Embryonic facial prominence (tissue), 1 donor: ENCODE data around the gene OR5T2.
"Not testable (repeated sequence)": the region's sequence is repeated elsewhere in the genome, so short reads cannot be mapped to it uniquely, and the experiment has no call there.

ENCODE experiments used
- DNase-seq: peaks from one replicate; pipeline ENCODE4 v3.0.0-alpha.2; 2016; ENCODE audit errors: extremely low spot score

The OR5T2 gene

GRCh38 chr11:56234155-56234554, at the start of gene OR5T2:
TSS of gene OR5T2 (minus strand) at chr11:56234255. CDS start at chr11:56233062, 1,193 bp downstream.
- no peak for DNase-seq

GRCh38 chr11:56273854-56274253, 39.8 kb upstream of the OR5T2 start, which contains the start of gene OR5T1:
TSS of gene OR5T1 (plus strand) at chr11:56274154. CDS start at chr11:56275639, 1,485 bp downstream.
- DNase-seq = no peak

GRCh38 chr11:56271092-56271491, 37.0 kb upstream of the OR5T2 start:
- no peak for DNase-seq

DNA sequence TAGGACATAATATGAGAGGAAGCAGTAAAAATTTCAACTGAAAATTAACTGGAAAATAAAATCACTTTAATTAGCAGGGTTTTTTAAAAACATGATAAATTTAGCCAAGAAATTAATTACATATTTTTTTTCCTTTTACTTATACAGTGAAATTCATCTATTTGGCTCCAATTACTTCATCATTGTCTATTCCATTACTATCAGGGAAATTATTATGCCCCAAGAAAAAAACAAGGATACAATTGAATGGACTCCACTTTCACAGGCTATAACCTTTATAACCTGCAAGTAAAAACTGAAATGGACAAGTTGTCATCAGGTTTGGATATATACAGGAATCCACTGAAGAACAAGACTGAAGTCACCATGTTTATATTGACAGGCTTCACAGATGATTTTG, 17.9 kb upstream of the OR5T2 start, which contains the start of gene OR5T3:
Gene OR5T3 (plus strand): TSS at position 301 of the 400 bp plus-strand sequence. CDS start 0 bp downstream, at position 301.
- no peak for DNase-seq

DNA sequence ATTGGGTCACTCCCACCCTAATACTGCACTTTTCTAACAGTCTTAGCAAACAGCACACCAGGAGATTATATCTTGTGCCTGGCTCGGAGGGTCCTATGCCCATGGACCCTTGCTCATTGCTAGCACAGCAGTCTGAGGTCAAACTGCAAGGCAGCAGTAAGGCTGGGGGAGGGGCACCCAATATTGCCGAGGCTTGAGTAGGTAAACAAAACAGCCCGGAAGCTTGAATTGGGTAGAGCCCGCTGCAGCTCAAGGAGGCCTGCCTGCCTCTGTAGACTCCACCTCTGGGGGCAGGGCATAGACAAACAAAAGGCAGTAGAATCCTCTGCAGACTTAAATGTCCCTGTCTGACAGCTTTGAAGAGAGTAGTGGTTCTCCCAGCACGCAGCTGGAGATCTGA, 14.3 kb downstream of the OR5T2 start:
- DNase-seq = not testable (repeated sequence)

DNA sequence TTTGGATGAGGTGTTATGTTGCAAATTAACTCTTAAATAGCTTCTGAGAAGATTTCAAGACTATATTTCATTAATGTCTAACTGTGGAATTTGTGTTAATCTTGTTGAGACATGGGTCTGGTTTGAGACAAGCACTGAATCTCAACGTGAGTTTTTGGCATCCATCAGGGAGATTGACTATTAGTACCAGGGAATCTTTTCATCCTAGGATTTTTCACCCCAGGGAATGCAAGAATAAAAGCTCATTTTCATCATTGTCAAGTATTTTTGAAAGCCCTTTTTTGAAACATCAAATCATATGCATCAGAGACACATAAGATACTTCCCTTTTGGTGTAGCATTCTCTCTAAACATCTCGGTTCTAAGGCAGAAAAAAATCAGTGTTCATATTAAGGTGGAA, 19.5 kb downstream of the OR5T2 start:
- DNase-seq = no peak

GRCh38 chr11:56207790-56208189, 26.3 kb downstream of the OR5T2 start:
- DNase-seq = no peak

DNA sequence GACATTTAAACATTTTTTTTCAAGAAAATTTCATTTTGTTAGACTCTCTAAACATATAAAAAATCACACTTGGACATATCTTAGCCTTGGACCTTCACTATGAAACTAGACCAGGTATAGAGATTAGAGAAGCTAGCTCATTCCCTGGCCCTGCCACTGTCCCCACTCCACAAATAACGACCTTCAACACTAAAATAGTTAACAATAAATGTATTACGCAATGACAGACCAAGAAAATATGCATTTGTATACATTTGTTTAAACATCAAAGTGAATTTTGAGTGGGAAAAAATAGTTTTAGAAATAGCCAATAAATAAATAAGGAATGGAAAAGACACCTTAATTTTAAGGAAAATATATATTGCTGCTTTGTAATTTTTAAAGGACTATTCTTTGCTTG, 36.7 kb downstream of the OR5T2 start:
- no peak for DNase-seq

GRCh38 chr11:56196705-56197104, 37.4 kb downstream of the OR5T2 start:
- no peak for DNase-seq

DNA sequence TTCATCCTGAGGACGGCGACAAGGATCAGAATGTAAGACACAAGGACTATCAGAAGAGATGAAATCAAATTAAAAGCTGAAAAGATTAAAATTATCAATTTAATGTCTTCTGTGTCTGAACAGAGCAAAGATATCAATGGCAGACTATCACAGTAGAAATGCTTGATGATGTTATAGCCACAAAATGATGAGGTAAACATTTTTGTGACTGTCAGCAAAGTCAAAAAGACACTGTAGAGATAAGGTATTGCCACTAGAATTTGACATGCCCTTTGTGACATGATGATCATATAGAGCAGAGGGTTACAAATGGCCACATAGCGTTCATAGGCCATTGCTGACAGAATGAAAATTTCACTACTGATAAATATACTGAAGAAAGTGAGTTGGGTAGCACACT, 45.5 kb downstream of the OR5T2 start:
- DNase-seq = no peak

DNA sequence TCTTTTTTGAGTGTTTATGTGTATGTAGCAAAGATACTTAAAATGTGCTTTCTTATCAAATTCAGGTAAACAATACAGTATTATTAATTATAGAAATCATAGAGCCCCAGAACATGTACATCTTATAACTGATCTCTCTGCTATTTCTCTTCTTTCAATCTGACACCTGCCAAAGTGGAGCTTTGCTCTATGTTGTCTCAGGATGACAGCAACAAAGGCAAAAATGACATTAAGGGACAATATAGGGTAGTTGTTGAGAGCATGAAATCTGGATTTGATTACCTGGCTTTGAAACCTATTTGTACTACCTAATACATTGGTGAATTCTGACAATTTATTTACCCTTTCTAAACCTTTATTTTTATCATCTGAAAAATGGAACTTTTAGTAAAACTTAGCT, 50.6 kb downstream of the OR5T2 start:
- DNase-seq = no peak
